Nephron (organoid): ENCODE measurements around the gene BMP4.

Experiments
- H3K27ac Mint-ChIP-seq, 3 experiments: 2 replicates each; pipeline ENCODE4 v1.8.0; 2020; ENCODE audit warnings: mixed read lengths in 3 of 3, mild to moderate bottlenecking in 2 of 3, moderate library complexity in 1 of 3
- H3K27me3 Mint-ChIP-seq: 2 replicates; pipeline ENCODE4 v1.8.0; 2021; ENCODE audit warnings: low read depth, mild to moderate bottlenecking, moderate library complexity, mixed read lengths
- H3K36me3 Mint-ChIP-seq: 2 replicates; pipeline ENCODE4 v1.8.0; 2020; ENCODE audit warnings: low read depth, mixed read lengths
- H3K4me1 Mint-ChIP-seq: 2 replicates; pipeline ENCODE4 v1.8.0; 2020; ENCODE audit warnings: mixed read lengths
- H3K4me3 Mint-ChIP-seq, 3 experiments: 2 replicates each; pipeline ENCODE4 v1.8.0; 2020; ENCODE audit warnings: mild to moderate bottlenecking in 3 of 3, mixed read lengths in 3 of 3, moderate library complexity in 2 of 3
- H3K9me3 Mint-ChIP-seq: 2 replicates; pipeline ENCODE4 v1.8.0; 2020; ENCODE audit warnings: mixed read lengths
- TF ChIP-seq, protein P1 (sequence below), 3 experiments: fragments of 200-600 bp; sonication (generic); IDR thresholded peaks; one replicate each; pipeline ENCODE4 v1.5.0; 2021; ENCODE audit warnings: antibody characterized with exemption in 3 of 3; ENCODE audit not compliant: unreplicated experiment in 3 of 3

BMP4 gene

DNA sequence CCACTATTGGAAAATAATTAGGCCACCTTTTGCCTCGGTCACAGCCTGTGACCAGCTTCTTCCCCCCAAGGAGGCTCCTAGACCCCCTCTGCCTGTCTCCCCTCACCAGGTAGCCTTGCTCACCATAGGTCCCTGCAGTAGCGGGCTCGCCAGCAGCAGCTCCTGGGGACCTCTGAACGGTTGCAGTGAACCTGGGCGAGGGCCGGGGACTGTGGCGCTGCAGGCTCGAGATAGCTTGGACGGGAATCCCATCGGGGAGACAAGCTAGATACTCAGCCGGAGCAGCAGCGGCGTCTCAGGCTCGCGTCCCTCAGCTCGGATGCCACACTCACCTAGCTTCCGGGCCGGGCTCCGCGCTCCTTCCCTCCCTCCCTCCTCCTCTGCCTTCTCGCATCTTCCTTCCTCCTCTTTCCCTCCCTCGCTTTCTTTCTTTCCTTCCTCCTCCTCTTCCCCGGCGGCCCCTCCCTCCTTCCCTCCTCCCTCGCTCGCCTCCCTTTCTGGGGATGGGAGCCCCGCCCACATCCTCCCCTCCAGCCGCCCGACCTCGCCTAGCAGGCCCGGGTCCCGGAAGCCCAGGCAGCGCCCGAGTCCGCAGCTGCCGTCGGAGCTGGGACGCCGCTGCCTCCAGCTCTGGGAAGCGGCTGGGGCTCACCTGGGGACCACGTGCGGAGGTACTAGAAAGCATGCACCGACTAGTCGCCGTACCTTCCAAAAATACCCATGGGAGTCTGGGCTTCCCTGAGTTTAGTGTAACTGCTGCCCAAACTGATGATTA is at the start of gene BMP4:
BMP4 (minus strand) TSS at position 399 of the 775 bp plus-strand sequence. CDS start 4,603 bp downstream, outside the sequence.
- Mint-ChIP-seq H3K27me3 (peaks cover 84% of the 10 kb centered on the region), H3K4me3 (peak within 1 kb of the TSS; percentile 91 to 100 (median 95)), H3K9me3 (no peaks in the 10 kb centered on the region), H3K36me3 (peaks cover 5% of the 10 kb centered on the region), H3K4me1 (peaks cover 26% of the 10 kb centered on the region), H3K27ac (peak within 1 kb of the TSS; percentile 72 to 96 (median 91))
- TF ChIP-seq, protein P1, sequence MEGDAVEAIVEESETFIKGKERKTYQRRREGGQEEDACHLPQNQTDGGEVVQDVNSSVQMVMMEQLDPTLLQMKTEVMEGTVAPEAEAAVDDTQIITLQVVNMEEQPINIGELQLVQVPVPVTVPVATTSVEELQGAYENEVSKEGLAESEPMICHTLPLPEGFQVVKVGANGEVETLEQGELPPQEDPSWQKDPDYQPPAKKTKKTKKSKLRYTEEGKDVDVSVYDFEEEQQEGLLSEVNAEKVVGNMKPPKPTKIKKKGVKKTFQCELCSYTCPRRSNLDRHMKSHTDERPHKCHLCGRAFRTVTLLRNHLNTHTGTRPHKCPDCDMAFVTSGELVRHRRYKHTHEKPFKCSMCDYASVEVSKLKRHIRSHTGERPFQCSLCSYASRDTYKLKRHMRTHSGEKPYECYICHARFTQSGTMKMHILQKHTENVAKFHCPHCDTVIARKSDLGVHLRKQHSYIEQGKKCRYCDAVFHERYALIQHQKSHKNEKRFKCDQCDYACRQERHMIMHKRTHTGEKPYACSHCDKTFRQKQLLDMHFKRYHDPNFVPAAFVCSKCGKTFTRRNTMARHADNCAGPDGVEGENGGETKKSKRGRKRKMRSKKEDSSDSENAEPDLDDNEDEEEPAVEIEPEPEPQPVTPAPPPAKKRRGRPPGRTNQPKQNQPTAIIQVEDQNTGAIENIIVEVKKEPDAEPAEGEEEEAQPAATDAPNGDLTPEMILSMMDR (IDR thresholded peaks at IDR 0.05; ENCODE audit: unreplicated experiment in 3 of 3): peak in 1 of 3 experiments; percentile 11

DNA sequence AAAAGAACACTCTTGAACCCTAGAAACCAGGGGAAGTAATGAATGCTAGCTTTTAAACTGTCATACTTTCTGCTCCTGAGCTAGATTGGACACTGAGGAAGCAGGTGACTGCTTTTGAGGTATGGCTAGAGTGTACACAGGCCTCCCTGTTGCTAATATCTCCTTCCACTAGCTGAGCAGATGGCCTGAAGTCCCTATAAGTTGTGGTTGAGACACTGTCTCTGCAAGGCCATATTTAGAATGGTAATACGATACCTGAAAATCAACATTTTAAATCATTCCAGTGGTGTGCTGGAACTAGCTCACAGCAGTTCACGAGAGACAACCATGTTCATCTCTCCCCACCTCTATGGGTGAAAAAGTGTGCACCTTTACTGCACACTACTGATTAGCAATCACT is 46.4 kb upstream of the BMP4 start:
- Mint-ChIP-seq H3K27ac (no peak overlapping the region), H3K4me1 (peaks cover 36% of the 10 kb centered on the region), H3K9me3 (peaks cover 16% of the 10 kb centered on the region), H3K36me3 (peaks cover 5% of the 10 kb centered on the region), H3K4me3 (no peak overlapping the region), H3K27me3 (peaks cover 4% of the 10 kb centered on the region)
- TF ChIP-seq, protein P1 (IDR thresholded peaks at IDR 0.05; ENCODE audit: unreplicated experiment in 3 of 3): no peak

DNA sequence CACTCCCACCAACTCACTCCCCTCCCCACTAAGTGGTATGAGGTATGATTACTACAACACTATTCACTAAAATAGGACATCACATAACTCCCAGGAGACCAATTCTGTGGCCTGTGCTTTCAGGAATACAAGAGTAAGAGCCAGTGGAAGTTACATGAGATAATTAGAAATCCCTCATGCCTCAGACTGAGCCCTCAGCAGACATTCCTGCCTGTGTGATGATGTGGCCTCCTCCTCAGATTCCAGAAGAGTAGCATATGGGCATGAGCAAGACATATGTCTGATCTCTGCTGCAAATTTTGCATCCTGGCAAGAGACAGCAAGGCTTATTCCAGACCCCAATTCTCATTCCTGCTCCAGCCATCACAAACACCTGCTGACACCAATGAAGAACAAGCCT is 46.0 kb upstream of the BMP4 start:
- Mint-ChIP-seq H3K4me3 (no peak overlapping the region), H3K4me1 (peaks cover 36% of the 10 kb centered on the region), H3K27ac (peak overlapping the region in 2 of 3 experiments; percentile 4 to 37), H3K27me3 (peaks cover 4% of the 10 kb centered on the region), H3K36me3 (peaks cover 5% of the 10 kb centered on the region), H3K9me3 (peaks cover 16% of the 10 kb centered on the region)
- TF ChIP-seq, protein P1 (IDR thresholded peaks at IDR 0.05; ENCODE audit: unreplicated experiment in 3 of 3): no peak

DNA sequence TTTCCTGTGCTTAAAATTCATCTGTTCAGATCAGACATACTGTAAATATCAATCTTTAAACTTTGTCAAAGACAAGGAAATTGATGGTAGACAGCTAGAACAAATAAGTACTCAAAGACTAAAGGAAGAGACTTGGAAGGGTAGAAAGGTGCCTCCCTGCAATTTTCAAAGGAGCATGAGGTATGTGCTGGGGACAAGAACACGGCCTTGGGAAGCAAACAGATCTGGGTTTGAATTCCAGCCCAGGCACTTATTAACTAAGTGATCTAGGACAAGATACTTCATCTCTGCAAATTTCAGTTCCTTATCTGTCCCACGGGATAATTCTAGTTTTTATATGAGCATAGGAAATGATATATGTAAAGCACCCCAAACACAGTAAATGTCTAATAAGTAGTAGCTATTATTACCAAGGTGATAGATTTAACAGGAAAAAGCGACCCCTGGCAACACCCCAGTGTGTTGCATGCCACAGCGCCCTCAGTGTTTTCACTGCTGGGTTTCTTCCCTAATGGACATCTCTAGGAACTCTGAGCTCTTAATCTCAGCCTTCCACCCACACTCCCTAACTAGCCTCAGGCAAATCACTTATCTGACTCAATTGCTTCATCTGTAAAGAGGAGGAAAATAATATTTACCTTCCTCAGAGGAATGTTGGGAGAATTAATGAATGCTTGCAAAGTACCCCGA is 44.7 kb upstream of the BMP4 start:
- Mint-ChIP-seq H3K4me1 (peaks cover 36% of the 10 kb centered on the region), H3K27ac (peak overlapping the region in 1 of 3 experiments; percentile 15), H3K4me3 (no peak overlapping the region), H3K9me3 (peaks cover 9% of the 10 kb centered on the region), H3K36me3 (peaks cover 5% of the 10 kb centered on the region), H3K27me3 (peaks cover 4% of the 10 kb centered on the region)
- TF ChIP-seq, protein P1 (IDR thresholded peaks at IDR 0.05; ENCODE audit: unreplicated experiment in 3 of 3): no peak

DNA sequence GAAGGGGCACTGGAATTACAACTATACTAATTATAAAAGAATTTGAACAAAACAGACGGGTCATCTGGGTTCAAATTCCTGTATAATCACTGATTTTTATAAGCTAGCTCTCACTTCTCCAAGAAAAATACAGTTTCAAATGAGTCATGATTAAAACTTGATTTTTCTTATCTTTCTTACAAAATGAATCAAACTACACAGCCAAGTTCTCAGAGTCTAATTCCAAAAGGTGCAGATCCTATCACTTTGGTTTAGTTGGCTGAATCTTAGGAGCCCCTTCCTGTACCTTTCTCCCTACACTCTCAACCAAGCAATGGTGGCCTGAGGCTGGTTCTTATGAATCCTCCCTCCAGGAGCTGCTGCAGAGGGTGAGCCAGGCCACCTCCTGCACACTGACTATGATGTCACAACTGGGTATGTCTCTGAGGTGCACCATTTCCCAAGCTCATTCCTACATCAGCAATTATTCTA is 43.8 kb upstream of the BMP4 start:
- Mint-ChIP-seq H3K9me3 (peaks cover 4% of the 10 kb centered on the region), H3K4me1 (peaks cover 36% of the 10 kb centered on the region), H3K27me3 (peaks cover 4% of the 10 kb centered on the region), H3K36me3 (no peaks in the 10 kb centered on the region), H3K4me3 (no peak overlapping the region), H3K27ac (peak overlapping the region in 1 of 3 experiments; percentile 37)
- TF ChIP-seq, protein P1 (IDR thresholded peaks at IDR 0.05; ENCODE audit: unreplicated experiment in 3 of 3): no peak
